ENCODE measurements around the gene CHST12.

CHST12 gene

GRCh38 chr7:2478399-2478785 is 75.0 kb downstream of the CHST12 start:
- DNase-seq: peak in 25 of 51 donors; percentile 8 to 62 (median 34)

- peak in 2 of 51 donors; percentile 17 to 48 for DNase-seq
Measured at GRCh38 chr7:2478800-2479199, 75.4 kb downstream of the CHST12 start.

- no peak for DNase-seq
Measured at GRCh38 chr7:2479276-2480069, 76.1 kb downstream of the CHST12 start.

- no peak for DNase-seq
Measured at GRCh38 chr7:2480070-2480408, 76.6 kb downstream of the CHST12 start.

- no peak for DNase-seq
Measured at GRCh38 chr7:2481195-2481594, 77.8 kb downstream of the CHST12 start.

GRCh38 chr7:2482725-2483451 is 79.5 kb downstream of the CHST12 start:
- no peak for DNase-seq

GRCh38 chr7:2483494-2483893 is 80.1 kb downstream of the CHST12 start:
- no peak for DNase-seq

- DNase-seq: no peak
Measured at GRCh38 chr7:2484868-2485267, 81.5 kb downstream of the CHST12 start.

GRCh38 chr7:2487586-2488271 is 84.3 kb downstream of the CHST12 start:
- no peak for DNase-seq

- no peak for DNase-seq
Measured at GRCh38 chr7:2488272-2488645, 84.8 kb downstream of the CHST12 start.

- DNase-seq: no peak
Measured at GRCh38 chr7:2488681-2489080, 85.3 kb downstream of the CHST12 start.

GRCh38 chr7:2490181-2490651 is 86.8 kb downstream of the CHST12 start:
- no peak for DNase-seq

GRCh38 chr7:2492038-2492437 is 88.6 kb downstream of the CHST12 start:
- DNase-seq: no peak

- DNase-seq: no peak
Measured at GRCh38 chr7:2493205-2494164, 90.1 kb downstream of the CHST12 start.

GRCh38 chr7:2494191-2495130 is 91.0 kb downstream of the CHST12 start:
- no peak for DNase-seq

- DNase-seq: no peak
Measured at GRCh38 chr7:2495418-2496299, 92.2 kb downstream of the CHST12 start.

- DNase-seq: no peak
Measured at GRCh38 chr7:2496375-2496774, 93.0 kb downstream of the CHST12 start.

- DNase-seq: no peak
Measured at GRCh38 chr7:2497065-2497464, 93.7 kb downstream of the CHST12 start.

Measured in hypothalamus (tissue), 51 donors.